Measurements from ENCODE around the gene DUSP28.

The DUSP28 gene

GRCh38 chr2:240597419-240598181 lies 37.4 kb downstream of the DUSP28 start:
- no peak for TF ChIP-seq TARDBP (IDR thresholded peaks at IDR 0.05)
- TF ChIP-seq FOXK2 (IDR thresholded peaks at IDR 0.05): no peak
- no peak for TF ChIP-seq FOXA1 (IDR thresholded peaks at IDR 0.05)
- no peak for TF ChIP-seq HDGF (IDR thresholded peaks at IDR 0.05; ENCODE audit: borderline replicate concordance)
- no peak for TF ChIP-seq CTBP1 (IDR thresholded peaks at IDR 0.05; ENCODE audit: borderline replicate concordance)
- TF ChIP-seq SP1 (IDR thresholded peaks at IDR 0.05): no peak
- no peak for TF ChIP-seq ZNF384 (IDR thresholded peaks at IDR 0.05)
- TF ChIP-seq L3MBTL2 (conservative IDR thresholded peaks at IDR 0.05): no peak
- TF ChIP-seq ARNT (IDR thresholded peaks at IDR 0.05): no peak
- no peak for TF ChIP-seq LEF1 (IDR thresholded peaks at IDR 0.05; ENCODE audit: borderline replicate concordance)
- ChIA-PET POLR2A (no interaction called here), CTCF (interaction anchor here (0.6 kb wide), 1 partner anchor 136 kb away, joined by 3 read pairs; no protein-coding TSS in a partner anchor)
- DNase-seq (ENCODE audit: extremely low spot score): no peak

GRCh38 chr2:240598311-240598911 lies 38.3 kb downstream of the DUSP28 start:
- ChIA-PET POLR2A (no interaction called here), CTCF (interaction anchor here (0.7 kb wide), 1 partner anchor 10 kb away, joined by 3 read pairs; no protein-coding TSS in a partner anchor)
- TF ChIP-seq BHLHE40 (IDR thresholded peaks at IDR 0.05; ENCODE audit: borderline replicate concordance): no peak
- TF ChIP-seq TARDBP (IDR thresholded peaks at IDR 0.05): no peak
- no peak for TF ChIP-seq FOXA1 (IDR thresholded peaks at IDR 0.05)
- TF ChIP-seq ARNT (IDR thresholded peaks at IDR 0.05): no peak
- no peak for TF ChIP-seq ELF4 (IDR thresholded peaks at IDR 0.05)
- TF ChIP-seq FOXK2 (IDR thresholded peaks at IDR 0.05): no peak
- TF ChIP-seq NFRKB (IDR thresholded peaks at IDR 0.05): no peak
- no peak for TF ChIP-seq HDGF (IDR thresholded peaks at IDR 0.05; ENCODE audit: borderline replicate concordance)
- TF ChIP-seq SP1 (IDR thresholded peaks at IDR 0.05): no peak
- no peak for TF ChIP-seq FOXM1 (IDR thresholded peaks at IDR 0.05; ENCODE audit: borderline replicate concordance)
- no peak for TF ChIP-seq SUZ12 (IDR thresholded peaks at IDR 0.05)
- no peak for TF ChIP-seq ZNF384 (IDR thresholded peaks at IDR 0.05)
- no peak for TF ChIP-seq L3MBTL2 (conservative IDR thresholded peaks at IDR 0.05)
- no peak for TF ChIP-seq LEF1 (IDR thresholded peaks at IDR 0.05; ENCODE audit: borderline replicate concordance)
- no peak for TF ChIP-seq CTBP1 (IDR thresholded peaks at IDR 0.05; ENCODE audit: borderline replicate concordance)
- no peak for TF ChIP-seq PKNOX1 (IDR thresholded peaks at IDR 0.05)
- DNase-seq (ENCODE audit: extremely low spot score): no peak

- no peak for DNase-seq (ENCODE audit: extremely low spot score)
- ChIA-PET POLR2A (no interaction called here), CTCF (no interaction called here)
- TF ChIP-seq PKNOX1 (IDR thresholded peaks at IDR 0.05) (no peak), LEF1 (IDR thresholded peaks at IDR 0.05; ENCODE audit: borderline replicate concordance) (no peak), ARNT (IDR thresholded peaks at IDR 0.05) (no peak), CTBP1 (IDR thresholded peaks at IDR 0.05; ENCODE audit: borderline replicate concordance) (no peak), L3MBTL2 (conservative IDR thresholded peaks at IDR 0.05) (no peak), ZNF384 (IDR thresholded peaks at IDR 0.05) (no peak), BHLHE40 (IDR thresholded peaks at IDR 0.05; ENCODE audit: borderline replicate concordance) (no peak), TARDBP (IDR thresholded peaks at IDR 0.05) (no peak), NFRKB (IDR thresholded peaks at IDR 0.05) (no peak), SP1 (IDR thresholded peaks at IDR 0.05) (no peak), FOXM1 (IDR thresholded peaks at IDR 0.05; ENCODE audit: borderline replicate concordance) (no peak), HDGF (IDR thresholded peaks at IDR 0.05; ENCODE audit: borderline replicate concordance) (no peak), ELF4 (IDR thresholded peaks at IDR 0.05) (no peak)
Measured at GRCh38 chr2:240599141-240599583, 39.0 kb downstream of the DUSP28 start.

- TF ChIP-seq HDGF (IDR thresholded peaks at IDR 0.05; ENCODE audit: borderline replicate concordance): no peak
- TF ChIP-seq L3MBTL2 (conservative IDR thresholded peaks at IDR 0.05): no peak
- no peak for TF ChIP-seq SP1 (IDR thresholded peaks at IDR 0.05)
- no peak for TF ChIP-seq LEF1 (IDR thresholded peaks at IDR 0.05; ENCODE audit: borderline replicate concordance)
- no peak for TF ChIP-seq FOXA1 (IDR thresholded peaks at IDR 0.05)
- no peak for TF ChIP-seq BHLHE40 (IDR thresholded peaks at IDR 0.05; ENCODE audit: borderline replicate concordance)
- TF ChIP-seq FOXK2 (IDR thresholded peaks at IDR 0.05): no peak
- no peak for TF ChIP-seq TARDBP (IDR thresholded peaks at IDR 0.05)
- no peak for TF ChIP-seq ELF4 (IDR thresholded peaks at IDR 0.05)
- no peak for TF ChIP-seq ZNF384 (IDR thresholded peaks at IDR 0.05)
- TF ChIP-seq FOXM1 (IDR thresholded peaks at IDR 0.05; ENCODE audit: borderline replicate concordance): no peak
- TF ChIP-seq SUZ12 (IDR thresholded peaks at IDR 0.05): no peak
- TF ChIP-seq NFRKB (IDR thresholded peaks at IDR 0.05): no peak
- no peak for TF ChIP-seq ARNT (IDR thresholded peaks at IDR 0.05)
- no peak for TF ChIP-seq PKNOX1 (IDR thresholded peaks at IDR 0.05)
- ChIA-PET POLR2A (interaction anchor here (1.4 kb wide), 1 partner anchor 14 kb away, joined by 4 read pairs; the partner anchor contains the start of gene CAPN10), CTCF (no interaction called here)
Measured at GRCh38 chr2:240600451-240600961, 40.3 kb downstream of the DUSP28 start.

GRCh38 chr2:240601061-240601830 lies 41.1 kb downstream of the DUSP28 start:
- ChIA-PET CTCF (no interaction called here), POLR2A (interaction anchor here (1.4 kb wide), 1 partner anchor 14 kb away, joined by 4 read pairs; the partner anchor contains the start of gene CAPN10)
- DNase-seq (ENCODE audit: extremely low spot score): no peak
- TF ChIP-seq ARNT (IDR thresholded peaks at IDR 0.05) (no peak), FOXM1 (IDR thresholded peaks at IDR 0.05; ENCODE audit: borderline replicate concordance) (no peak), NFRKB (IDR thresholded peaks at IDR 0.05) (no peak), ELF4 (IDR thresholded peaks at IDR 0.05) (no peak), ZNF384 (IDR thresholded peaks at IDR 0.05) (no peak), BHLHE40 (IDR thresholded peaks at IDR 0.05; ENCODE audit: borderline replicate concordance) (no peak), TARDBP (IDR thresholded peaks at IDR 0.05) (no peak), L3MBTL2 (conservative IDR thresholded peaks at IDR 0.05) (no peak), CTBP1 (IDR thresholded peaks at IDR 0.05; ENCODE audit: borderline replicate concordance) (no peak), LEF1 (IDR thresholded peaks at IDR 0.05; ENCODE audit: borderline replicate concordance) (no peak), SUZ12 (IDR thresholded peaks at IDR 0.05) (no peak), FOXA1 (IDR thresholded peaks at IDR 0.05) (no peak), HDGF (IDR thresholded peaks at IDR 0.05; ENCODE audit: borderline replicate concordance) (no peak), SP1 (IDR thresholded peaks at IDR 0.05) (no peak), PKNOX1 (IDR thresholded peaks at IDR 0.05) (no peak), FOXK2 (IDR thresholded peaks at IDR 0.05) (no peak)

More at GRCh38 chr2:240600451-240600961, 40.3 kb downstream of the DUSP28 start:
- no peak for DNase-seq (ENCODE audit: extremely low spot score)

Measured in HEK293T (cell line).